MM.1S (cell line): ENCODE results near the gene VDAC2.

Source experiments
- CTCF ChIP-seq: fragments of 300-600 bp; sonication (generic); IDR thresholded peaks from 2 replicates; pipeline ENCODE4 v1.5.1; 2016; ENCODE audit warnings: antibody characterized with exemption, low read length, mixed read lengths
- EZH2 ChIP-seq: fragments of 300-600 bp; sonication (generic); optimal IDR thresholded peaks from 2 replicates; pipeline ENCODE3; 2017; ENCODE audit warnings: low read depth, mild to moderate bottlenecking, antibody characterized with exemption, low read length, mixed read lengths
- EZH2phosphoT487 ChIP-seq: fragments of 300-600 bp; sonication (generic); IDR thresholded peaks from 2 replicates; pipeline ENCODE4 v1.6.1; 2018; ENCODE audit warnings: antibody characterized with exemption, low read length

- TF ChIP-seq EZH2 (no peak), CTCF (no peak), EZH2phosphoT487 (no peak)
Measured at GRCh38 chr10:75209086-75209920, 1.3 kb upstream of the VDAC2 start.
